Measurements from ENCODE around the gene SOAT2.

DNA sequence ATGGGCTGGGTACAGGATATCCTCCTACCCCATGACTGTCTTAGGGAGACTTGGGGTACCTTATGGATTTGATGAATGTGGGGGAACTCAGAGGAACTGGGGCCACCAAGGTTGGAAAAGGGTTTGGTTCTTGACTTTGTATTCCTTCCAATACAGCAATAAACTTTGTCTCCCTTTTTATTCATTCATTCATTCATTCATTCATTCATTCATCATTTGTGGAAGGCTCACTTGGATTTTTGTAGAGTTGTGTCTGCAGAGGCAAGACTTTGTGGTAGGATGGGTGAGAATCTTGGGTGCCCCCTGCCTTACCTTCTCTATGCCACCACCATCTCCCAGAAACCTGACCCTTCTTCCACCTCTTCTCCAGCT, 21.1 kb downstream of the SOAT2 start:
- TF ChIP-seq ESRRA (IDR thresholded peaks at IDR 0.05; ENCODE audit: borderline replicate concordance, low read length): no peak
- TF ChIP-seq, protein P1, sequence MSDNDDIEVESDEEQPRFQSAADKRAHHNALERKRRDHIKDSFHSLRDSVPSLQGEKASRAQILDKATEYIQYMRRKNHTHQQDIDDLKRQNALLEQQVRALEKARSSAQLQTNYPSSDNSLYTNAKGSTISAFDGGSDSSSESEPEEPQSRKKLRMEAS (IDR thresholded peaks at IDR 0.05): no peak
- no peak for TF ChIP-seq CHD2 (IDR thresholded peaks at IDR 0.05; ENCODE audit: low read length, partially characterized antibody)
- no peak for TF ChIP-seq KDM1A (IDR thresholded peaks at IDR 0.05; ENCODE audit: low read depth)
- TF ChIP-seq RCOR1 (IDR thresholded peaks at IDR 0.05; ENCODE audit: low read depth, low read length): no peak
- TF ChIP-seq, protein P2, sequence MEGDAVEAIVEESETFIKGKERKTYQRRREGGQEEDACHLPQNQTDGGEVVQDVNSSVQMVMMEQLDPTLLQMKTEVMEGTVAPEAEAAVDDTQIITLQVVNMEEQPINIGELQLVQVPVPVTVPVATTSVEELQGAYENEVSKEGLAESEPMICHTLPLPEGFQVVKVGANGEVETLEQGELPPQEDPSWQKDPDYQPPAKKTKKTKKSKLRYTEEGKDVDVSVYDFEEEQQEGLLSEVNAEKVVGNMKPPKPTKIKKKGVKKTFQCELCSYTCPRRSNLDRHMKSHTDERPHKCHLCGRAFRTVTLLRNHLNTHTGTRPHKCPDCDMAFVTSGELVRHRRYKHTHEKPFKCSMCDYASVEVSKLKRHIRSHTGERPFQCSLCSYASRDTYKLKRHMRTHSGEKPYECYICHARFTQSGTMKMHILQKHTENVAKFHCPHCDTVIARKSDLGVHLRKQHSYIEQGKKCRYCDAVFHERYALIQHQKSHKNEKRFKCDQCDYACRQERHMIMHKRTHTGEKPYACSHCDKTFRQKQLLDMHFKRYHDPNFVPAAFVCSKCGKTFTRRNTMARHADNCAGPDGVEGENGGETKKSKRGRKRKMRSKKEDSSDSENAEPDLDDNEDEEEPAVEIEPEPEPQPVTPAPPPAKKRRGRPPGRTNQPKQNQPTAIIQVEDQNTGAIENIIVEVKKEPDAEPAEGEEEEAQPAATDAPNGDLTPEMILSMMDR (IDR thresholded peaks at IDR 0.05): no peak
- TF ChIP-seq FOSL2 (IDR thresholded peaks at IDR 0.05): no peak
- TF ChIP-seq FOSL2 (CRISPR knock-in tag; IDR thresholded peaks at IDR 0.05): no peak
- no peak for TF ChIP-seq EP300 (IDR thresholded peaks at IDR 0.05)
